Measurements from ENCODE around the gene OPCML.

The OPCML gene

DNA sequence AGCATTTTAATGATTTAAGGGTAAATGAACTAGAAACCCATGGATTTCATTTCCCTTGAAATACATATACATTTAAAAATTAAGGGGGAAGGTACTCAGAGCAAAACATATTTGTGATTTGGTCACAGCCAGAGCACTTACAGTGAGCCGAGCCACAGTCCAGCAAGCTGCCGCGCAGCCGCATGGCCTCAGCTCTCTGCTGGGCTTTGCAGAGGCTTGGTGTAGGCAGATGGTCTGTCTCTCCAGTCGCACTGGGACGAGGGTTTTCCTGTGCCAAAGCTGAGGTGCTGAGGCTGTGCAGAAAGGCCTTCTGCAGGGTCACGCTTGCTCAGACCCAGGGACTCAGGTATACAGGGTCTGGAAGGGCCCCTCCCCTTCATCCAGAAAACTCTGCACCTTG is 367.3 kb downstream of the OPCML start:
- DNase-seq = no peak

DNA sequence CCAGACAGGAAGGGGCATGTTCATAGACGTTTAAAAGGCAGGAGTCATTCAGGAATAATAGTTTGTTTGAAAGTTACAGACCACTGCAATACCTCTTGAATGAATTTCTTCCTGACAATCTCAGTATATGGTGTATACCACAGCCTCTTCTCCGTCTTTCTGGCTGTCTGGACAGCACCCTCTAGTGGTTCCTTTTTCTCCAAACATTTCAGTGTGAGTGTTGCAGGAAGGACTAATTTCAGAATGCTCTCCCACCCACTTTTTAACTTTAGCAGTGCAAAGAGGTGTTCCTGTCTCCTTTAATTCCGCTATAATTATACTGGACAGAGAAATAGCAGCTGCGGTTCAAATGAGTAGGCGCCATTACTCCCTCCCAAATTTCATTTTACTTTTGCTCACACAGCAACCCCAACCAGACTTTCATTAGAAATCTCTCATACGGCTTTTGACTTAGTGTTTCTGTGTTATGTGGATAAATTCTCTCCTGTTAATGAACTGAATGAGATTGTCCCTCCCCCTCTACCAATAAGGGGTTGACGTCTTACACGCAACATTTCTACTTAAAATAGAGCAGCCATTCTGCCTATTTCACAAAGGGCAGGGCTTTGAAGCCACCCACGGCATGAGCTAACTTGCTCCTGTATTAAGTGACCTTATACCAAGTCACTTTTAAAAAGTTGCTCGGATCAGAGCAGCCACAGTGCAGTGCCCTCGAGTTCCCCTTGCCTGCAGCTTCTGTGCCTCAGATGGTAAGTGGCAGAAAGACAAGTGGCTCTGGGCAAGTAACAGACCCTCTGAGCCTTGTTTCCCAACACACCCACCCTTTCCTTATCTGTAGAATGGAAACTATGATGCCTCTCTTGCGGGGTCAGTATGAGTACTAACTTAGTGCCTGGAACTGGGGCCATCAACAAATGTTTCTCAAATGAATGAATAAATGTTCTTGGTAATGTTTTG is 368.6 kb downstream of the OPCML start:
- DNase-seq = no peak

DNA sequence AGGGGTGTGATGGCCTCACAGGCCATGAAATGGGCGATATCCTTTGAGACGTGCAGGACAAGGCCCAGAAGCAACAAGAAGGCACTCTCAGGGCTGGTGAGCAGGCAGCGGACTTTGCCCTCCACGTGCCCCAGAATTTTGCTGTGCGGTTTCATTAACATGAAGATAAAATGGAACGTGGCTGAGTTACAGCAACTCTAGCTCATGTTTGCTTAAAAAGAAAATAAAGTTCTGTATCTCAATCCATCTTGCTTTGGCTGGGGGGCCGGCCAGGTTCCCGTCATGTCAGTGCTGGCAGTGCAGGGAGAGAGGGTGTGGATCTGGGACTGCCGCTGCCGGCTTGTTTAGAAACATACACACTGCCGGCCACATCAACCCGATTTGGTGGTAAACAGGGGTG is 370.1 kb downstream of the OPCML start:
- DNase-seq = no peak

DNA sequence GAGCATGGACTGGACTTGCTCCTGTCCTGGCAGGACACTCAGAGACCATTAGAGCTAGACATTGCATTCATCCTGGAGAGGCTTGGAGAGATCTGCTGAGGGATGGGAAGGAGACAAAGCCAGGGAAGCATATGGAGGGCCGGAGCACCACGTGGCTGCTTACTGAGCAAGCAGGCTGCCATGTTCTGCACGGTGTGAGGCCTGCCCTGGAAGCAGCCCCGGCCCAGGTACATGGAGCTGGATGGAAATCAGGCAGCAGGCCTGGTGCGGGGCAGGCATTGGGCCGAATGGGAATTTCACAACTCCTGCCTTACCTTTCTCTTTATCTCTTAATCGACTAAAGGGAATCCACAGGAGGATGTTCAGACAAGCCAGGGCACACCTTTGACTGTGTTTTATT is 371.5 kb downstream of the OPCML start:
- DNase-seq = no peak

DNA sequence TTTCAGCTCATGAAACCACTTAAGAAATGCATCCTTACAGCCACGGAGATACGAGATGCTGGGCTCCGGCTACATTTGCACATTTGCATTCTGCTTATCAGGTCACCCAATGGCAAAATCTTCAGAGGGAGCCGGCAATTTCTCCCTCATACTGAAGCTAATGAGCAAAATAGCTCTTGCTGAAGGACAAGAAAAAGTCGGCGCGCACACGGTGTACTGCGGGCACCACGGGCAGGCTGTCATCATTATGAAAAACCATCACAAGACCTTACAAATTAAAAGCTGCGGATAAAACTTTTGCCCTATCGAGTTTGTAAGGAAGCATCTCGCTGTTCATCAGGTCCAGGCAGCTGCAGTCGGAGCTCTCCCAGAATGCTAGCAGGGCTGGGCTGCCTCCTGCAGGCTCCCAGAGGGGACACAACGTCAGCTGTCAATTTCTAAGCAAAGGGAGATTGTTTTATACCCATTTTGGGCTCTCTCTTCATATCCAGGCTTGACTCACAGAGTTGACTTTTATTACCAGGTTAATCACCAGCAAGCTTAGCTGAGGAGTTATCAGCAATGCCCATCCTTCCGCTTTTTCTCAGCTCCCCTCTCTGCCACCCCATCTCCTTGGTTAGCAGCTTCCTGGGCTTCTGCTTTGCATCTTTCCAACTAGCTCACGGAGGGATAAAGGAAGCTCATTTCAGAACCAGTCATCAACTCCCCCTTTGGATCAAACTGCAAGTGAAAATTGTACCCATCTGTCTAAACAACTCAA is 375.1 kb downstream of the OPCML start:
- no peak for DNase-seq

DNA sequence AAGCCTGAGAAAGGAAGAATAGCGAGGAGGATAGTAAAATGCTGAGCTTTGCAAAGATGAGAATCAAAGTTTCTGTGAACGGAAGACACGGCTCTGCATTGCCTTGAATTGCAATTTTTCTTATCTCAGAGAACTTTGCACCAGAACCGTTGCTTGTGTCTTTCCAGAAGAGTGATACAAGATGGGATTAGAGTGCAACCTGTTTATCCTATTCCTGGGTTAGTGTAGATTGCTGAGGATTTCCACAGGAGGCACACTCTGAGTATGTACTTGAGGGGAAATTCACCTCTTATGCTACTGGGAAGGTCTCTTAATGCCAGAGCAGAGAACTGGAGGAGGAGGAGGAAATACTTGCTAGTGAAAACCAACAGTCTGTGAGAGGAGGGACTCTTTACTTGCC is 377.5 kb downstream of the OPCML start:
- DNase-seq = no peak

DNA sequence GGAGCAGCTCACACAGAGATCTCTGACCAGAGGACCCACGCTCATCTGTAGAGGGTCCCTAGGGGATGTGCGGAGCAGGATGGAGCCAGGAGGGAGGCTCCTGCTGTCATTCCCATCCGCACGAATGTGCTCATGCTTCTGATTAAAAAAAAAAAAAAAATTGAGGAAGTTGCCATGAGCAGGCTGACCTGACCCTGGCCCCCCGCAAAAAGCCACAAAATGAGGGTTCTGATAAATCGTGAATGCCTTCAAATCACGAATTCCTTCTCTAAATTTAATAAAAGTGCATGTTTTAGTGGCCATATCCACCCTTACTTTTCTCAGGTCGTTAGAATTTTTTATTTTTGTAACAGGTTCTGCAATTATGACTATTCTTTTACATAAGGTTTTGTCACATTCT is 378.2 kb downstream of the OPCML start:
- DNase-seq = no peak

DNA sequence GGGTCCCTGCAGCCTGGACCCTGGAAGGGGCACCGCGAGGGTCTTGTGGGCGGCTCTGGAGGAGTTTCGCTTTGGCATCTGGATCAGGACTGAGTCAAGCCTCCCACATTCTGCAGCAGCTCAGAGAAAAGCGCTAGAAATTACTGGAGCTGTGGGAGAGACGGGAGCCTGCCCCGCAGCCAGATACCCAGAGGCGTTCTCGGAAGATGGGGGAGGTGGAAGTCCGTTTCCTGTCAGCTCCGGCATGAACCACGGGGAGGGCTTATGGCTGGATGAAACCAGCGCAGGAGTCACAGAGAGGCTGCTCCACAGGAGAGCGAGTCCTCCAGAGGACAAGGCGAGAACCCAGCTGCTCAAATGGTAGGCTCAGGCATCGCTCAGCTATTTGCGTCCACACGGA is 379.3 kb downstream of the OPCML start:
- DNase-seq = no peak

DNA sequence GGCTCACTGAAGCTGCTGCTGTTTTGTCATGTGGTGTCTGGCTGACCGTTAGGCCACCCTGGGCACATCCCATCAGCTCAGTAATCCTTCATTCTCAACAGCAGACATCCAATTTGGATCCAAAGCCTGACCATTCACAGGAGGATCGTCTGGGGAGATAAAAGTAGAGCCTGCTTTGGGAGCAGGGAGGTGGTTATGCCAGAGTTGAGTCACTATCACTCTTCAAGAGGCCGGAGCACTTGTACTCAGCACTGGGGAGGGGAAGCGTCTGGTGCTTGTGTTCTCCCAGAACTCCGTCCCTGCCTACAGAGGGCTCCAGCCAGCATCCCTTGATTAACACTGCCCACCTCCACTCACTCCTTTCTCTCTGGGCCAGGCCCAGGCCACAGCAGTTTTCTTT is 382.6 kb downstream of the OPCML start:
- no peak for DNase-seq

DNA sequence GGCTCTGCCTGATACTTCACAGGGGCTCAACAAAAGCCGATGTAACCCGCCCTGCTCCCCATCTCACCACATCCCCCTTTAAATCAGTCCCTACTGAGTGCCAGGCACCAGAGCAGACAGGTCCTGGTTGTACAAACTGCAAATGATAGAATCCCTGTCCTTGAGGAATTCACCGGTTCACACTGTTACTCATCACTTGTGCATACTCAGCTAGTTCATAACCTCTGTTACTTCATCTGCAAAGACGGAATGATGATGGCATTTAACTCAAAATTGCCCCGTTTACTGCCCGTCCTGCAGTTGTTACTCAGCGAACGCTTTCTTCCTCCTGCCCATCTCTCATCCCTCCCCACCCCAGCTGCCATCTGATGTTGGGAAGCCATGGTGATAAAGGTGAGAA is 384.7 kb downstream of the OPCML start:
- DNase-seq = no peak

DNA sequence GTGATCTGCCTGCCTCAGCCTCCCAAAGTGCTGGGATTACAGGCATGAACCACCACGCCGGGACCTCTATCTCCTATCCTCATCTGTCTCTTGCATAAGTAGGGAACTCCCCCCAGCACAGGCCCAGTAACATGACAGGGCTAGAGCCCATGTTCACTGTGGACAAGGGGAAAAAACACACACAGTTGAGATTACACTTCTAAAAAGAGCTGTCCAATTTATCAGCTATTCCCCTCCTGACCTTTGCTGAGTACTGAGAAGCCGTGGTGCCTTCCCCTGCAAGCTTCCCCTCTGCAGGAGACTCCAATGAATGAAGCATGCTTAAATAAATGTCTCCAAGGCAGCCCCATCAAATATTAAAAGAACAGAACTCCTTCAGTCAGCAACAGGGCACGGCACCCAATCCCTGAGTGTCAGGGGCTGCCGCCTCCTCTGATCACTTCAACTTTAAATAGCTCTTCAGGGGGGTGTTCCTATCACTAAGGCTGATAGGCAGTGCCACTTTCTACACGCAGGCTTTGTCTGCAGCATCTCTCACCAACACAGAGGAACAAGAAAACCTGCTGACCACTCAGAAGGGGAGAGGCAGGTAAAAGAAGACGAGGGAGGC is 385.5 kb downstream of the OPCML start:
- DNase-seq = no peak

DNA sequence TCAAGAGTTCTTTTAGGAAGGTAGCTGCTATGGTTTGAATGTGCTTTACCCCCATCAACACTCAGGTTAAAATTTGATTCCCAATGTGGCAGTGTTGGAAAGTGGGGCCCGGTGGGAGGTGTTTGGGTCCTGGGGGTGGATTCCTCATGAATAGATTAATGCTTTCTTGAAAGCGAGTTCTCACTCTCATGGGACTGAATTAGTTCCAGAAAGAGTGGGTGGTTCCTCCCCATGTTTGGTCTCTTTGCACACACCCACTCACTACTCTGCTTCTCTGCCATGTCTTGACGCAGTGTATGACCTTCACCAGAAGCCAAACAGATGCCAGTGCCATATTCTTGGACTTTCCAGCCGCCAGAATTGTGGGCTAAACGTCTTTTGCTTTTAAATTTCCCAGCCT is 394.4 kb downstream of the OPCML start:
- no peak for DNase-seq

DNA sequence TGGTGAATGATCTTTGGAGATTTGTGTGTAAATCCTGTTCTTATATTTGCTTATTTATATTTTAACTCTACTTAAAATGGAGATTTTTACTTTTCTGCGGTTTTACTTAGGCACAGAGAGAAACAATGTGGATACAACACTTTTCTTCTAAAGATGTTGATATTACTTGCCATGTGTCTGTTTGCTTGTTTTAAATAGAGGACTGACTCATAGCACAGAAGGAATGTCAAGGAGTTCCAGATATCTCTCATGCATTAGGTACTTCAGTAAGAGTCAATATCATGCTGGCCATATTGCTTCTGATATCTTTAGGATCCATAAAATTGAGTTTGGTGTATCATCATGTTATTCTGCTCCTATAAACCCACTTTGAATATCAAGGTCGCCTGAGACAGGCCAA is 395.0 kb downstream of the OPCML start:
- DNase-seq = no peak

DNA sequence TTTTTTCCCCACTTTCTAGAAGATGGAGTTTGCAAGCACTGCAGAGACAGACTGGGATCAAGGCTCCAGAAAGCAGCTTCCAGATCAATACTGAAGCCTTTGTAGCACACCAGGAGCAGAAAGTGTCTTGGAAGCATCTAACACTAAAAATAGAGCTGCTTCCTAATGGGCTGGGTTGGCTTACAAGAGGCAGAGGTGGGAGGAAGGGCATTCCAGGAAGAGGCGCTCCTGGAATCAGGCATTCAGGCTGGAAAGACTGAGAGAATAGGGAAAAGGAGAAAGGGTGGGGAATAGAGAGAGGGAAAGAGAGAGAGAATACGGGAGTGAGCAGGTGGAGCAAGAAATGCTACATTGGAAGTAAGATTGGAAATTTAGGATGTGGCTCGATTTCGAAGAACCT is 395.9 kb downstream of the OPCML start:
- DNase-seq = no peak

DNA sequence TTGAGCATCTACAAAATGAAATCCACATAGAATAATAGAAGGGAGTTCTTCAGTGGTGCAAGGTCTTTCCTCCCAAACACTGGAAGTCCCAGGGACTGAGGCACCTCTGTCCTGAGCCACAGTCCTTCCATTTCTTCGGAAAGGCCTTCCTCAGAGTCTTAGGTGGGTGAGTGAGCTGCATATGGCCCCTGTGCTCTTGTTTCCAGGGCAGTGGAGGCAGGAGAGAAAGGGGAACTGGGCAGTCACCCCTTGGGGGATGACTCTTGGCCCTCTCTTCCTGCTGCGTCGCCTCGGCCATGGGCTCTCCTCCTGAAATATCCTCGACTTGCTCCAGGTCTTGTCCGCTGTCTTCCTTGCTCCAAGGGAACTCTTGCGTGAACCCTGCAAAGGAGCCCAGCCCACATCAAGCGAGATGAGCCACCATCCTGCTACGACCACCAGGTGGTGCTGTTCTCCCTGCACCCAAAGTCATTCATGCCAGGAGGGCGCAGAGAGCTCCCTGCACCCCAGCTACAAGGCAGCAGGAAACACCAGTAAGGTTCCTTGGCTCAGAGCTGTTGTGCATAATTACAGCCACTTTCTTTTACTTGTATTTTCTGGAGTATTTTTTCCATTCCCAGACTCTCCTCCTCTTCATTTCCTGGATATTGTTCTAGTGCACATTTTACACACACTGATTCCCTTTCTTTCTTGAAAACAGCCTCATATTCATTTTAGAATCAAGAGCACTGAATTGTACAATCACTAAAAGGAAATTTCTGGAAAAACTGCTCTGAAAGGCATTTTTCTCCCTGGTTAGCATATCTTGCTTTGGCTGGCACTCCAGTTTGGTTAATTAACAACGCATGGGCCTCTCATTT is 397.8 kb downstream of the OPCML start:
- peak; percentile 59 for DNase-seq

DNA sequence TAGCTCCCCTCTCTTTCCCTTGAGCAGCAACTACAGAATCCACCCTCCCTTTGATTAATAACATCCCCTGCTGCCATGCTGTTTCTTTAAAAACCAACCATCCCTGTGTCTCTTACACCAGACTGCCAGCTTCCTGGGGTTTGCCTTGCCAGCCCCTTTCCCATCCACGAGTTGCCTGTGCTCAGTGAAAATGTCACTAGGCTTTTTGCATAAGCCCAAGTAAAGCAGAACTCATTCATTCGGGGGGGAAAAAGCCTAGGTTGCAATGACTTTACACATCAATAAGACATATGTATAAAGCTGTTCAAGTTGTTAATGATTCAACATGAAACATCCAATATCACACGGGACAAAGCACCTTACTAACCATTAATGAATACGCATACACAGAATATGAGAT is 398.7 kb downstream of the OPCML start:
- no peak for DNase-seq

DNA sequence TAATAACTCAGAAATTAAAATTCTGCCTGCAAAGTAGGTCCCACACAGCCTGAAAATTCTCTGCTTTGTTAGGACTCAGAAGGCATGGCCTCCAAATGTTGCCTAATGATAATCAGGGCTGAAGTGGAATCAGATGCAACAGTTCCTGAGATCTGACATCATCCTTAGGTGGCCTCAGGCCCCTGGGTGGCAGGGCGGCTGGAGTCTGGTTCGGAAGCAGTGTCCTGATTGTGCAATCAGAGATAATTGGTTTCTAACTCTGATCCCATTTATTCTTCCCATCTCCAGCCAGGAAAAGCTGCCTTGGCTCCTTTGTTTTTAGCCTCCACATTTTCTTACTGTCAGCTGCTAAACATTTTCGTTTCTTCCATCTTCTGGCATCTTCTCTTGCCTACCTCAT is 399.3 kb downstream of the OPCML start:
- DNase-seq = no peak

DNA sequence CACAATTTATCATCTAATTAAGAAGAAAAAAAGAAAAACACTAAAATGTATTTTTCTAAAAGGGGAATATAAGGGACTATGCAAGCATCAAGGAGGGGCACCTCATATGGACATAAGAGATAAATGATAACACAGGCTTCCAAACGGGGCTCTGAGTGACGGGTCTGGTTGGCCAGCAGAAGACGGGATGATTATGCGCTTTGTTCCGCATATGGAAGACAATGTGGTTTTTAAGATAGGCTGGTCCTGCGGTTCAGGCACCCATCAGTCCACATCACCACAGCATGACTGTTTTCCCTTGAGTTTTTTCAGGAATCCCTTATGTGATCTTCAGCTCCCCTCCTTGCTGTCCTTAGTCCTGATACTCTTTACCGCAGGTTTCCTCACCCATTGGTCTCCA is 404.6 kb downstream of the OPCML start:
- no peak for DNase-seq

DNA sequence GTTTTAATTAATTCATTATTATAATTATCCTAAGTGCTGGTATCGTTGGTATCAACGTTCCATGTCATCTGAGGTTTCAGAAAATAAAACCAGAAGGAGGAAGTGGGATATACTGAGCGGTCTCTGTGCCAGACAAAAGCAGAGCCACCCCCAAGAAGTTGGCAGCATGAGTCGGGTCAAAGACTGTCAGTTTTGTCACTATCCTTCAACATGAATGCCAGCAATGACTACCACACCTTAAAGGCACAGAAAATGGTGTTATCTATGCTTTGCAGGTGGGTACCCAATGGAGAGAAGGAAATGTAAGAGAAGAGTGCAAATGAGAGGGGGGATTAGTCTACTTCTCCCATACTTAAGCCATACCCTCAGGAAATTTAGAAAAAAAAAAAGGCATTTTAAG is 408.5 kb downstream of the OPCML start:
- no peak for DNase-seq

DNA sequence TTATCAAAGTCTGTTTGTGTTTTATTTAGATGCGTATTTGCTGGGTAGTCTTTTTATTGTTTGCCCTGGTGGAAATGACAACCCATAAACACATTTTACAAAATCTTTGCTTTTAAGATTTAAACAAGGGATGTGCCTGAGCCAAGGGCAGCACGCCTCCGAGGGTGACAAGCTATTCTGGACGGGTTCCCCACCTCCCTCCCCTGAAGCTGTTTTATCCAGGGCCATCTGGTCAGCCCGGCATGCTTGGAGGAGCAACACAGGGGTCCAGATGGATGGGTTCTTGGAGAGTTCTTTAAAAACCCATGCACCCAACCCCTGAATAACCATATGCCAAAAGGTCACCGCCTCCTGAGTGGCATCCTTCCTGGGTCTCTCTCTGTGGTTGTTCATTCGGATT is 408.9 kb downstream of the OPCML start:
- no peak for DNase-seq

DNA sequence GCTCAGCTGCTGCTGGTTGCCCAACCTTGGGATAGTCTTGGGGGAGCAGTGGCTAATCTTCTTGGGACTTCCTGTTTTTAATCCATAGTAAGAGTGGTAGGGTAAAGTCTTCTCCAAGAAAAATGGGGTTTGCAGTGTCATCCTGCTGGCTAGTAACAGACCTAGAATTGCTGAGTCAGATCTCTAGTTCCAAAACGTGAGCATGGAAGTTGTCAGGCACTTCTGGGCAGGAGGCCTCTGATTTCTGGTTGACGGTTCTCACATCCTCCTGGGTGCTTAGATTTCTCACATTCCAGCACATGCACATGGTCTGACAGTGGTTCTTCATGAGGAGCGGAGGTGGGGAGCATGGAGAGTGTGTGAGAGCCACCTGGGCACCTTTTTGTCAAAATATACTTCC is 410.0 kb downstream of the OPCML start:
- DNase-seq = no peak

DNA sequence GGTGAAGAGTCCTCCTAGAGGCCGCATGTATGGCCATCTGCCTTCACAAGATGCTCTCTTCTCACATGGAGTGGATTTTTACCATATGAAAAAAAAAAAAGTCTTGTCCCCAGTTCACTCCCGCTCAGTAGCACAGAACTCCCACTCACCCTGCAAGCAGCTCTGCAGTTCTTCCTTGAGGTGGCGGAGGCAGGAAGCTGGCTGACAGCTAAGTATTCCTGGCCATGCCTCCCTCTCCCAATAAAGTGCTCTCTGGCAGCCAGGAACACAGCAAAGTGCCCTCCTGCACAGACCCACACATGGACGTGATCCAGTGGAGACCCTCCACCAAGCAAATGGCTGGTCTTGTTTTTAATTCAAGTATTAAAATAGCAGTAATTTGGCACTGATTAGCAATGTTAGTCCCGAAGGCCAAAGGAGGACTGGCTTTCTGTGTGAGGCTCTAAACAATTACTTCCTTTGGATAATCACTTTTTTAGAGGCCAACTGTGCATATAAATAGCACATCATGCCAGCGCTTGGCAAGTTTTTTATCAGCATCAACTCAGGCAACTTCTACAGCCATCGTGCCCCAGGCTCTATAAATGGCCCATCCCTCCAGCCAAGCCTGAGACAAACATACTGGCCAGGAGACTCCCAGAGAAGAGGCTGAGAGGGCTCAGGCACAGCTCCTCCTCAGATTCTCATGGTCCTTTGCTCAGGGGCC is 413.6 kb downstream of the OPCML start:
- DNase-seq = no peak

Measured in activated CD4-positive, alpha-beta T cell treated with anti-CD3 and anti-CD28 coated beads for 48 hours (primary cell).